H1 (cell line): ENCODE data around the gene GPR12. TPM values are rescaled to one million over a fixed set of nuclear protein-coding genes. Genes with fewer than 3 reads are reported as not detected.

Source experiments
- CTCF ChIA-PET: fragments of 300-600 bp; sonication (Branson Sonifier 250); formaldehyde crosslinking; loops from one replicate; lab custom pipeline; 2021; ENCODE audit not compliant: partially characterized antibody; lab: Charles Lee
- POLR2A ChIA-PET: fragments of 300-600 bp; sonication (Branson Sonifier 250); formaldehyde crosslinking; loops from one replicate; lab custom pipeline; 2021; ENCODE audit warnings: inconsistent platforms; ENCODE audit not compliant: partially characterized antibody; lab: Charles Lee
- DNase-seq, 2 experiments: peaks; one replicate each; pipeline versions ENCODE4 v3.0.0 to v3.0.0-alpha.2; 2010 to 2022; ENCODE audit warnings: low spot score in 2 of 2, low read depth in 1 of 2, mixed read lengths in 1 of 2
- FAIRE-seq: peaks from 2 replicates; lab custom pipeline; 2011; peaks lifted over from hg19 to GRCh38; lab: Jason Lieb, UNC
- H2AFZ ChIP-seq: 2 replicates; pipeline ENCODE4 v1.8.1; 2012; ENCODE audit warnings: low read length, inconsistent platforms
- H2AK5ac ChIP-seq: 2 replicates; pipeline ENCODE4 v1.6.1; 2013; ENCODE audit warnings: low read depth, low read length
- H2BK120ac ChIP-seq: replicated peaks from 2 replicates; pipeline ENCODE3; 2013; ENCODE audit warnings: low read depth, low read length, inconsistent platforms
- H2BK12ac ChIP-seq: 2 replicates; pipeline ENCODE4 v1.6.1; 2013; ENCODE audit warnings: low read depth, low read length
- H2BK15ac ChIP-seq: 2 replicates; pipeline ENCODE4 v1.6.1; 2013; ENCODE audit warnings: low read length
- H2BK20ac ChIP-seq: 2 replicates; pipeline ENCODE4 v1.6.1; 2013; ENCODE audit warnings: low read length
- H2BK5ac ChIP-seq: 2 replicates; pipeline ENCODE4 v1.6.1; 2013; ENCODE audit warnings: low read depth, low read length
- H3K14ac ChIP-seq: 2 replicates; pipeline ENCODE4 v1.6.1; 2013; ENCODE audit warnings: inconsistent platforms; ENCODE audit not compliant: insufficient read length
- H3K18ac ChIP-seq: 2 replicates; pipeline ENCODE4 v1.6.1; 2013; ENCODE audit warnings: low read length; ENCODE audit errors: extremely low read depth
- H3K23ac ChIP-seq: 2 replicates; pipeline ENCODE4 v1.6.1; 2013; ENCODE audit warnings: inconsistent platforms; ENCODE audit not compliant: insufficient read length
- H3K23me2 ChIP-seq: 2 replicates; pipeline ENCODE4 v1.6.1; 2013; ENCODE audit warnings: low read depth, low read length
- H3K27ac ChIP-seq: 2 replicates; pipeline ENCODE4 v1.6.1; 2011; ENCODE audit warnings: low read depth, low read length, inconsistent platforms
- H3K27me3 ChIP-seq, 4 experiments: replicated peaks in 1 of 4; 1 replicate in 1 of 4; 2 replicates in 3 of 4; pipeline versions ENCODE4 v1.6.1 to v1.8.1; 2011 to 2013; ENCODE audit warnings: low read length in 3 of 4, mild to moderate bottlenecking in 3 of 4, inconsistent platforms in 2 of 4, mixed read lengths in 2 of 4, moderate library complexity in 1 of 4; ENCODE audit not compliant: control insufficient read depth in 3 of 4, insufficient read depth in 3 of 4; ENCODE audit errors: extremely low read depth in 1 of 4
- H3K36me3 ChIP-seq, 4 experiments: 2 replicates each; pipeline versions ENCODE4 v1.6.1 to v1.8.1; 2011 to 2013; ENCODE audit warnings: mild to moderate bottlenecking in 4 of 4, low read length in 3 of 4, moderate library complexity in 2 of 4, control low read depth in 1 of 4, inconsistent platforms in 1 of 4; ENCODE audit not compliant: insufficient read depth in 4 of 4, control insufficient read depth in 2 of 4
- H3K4ac ChIP-seq: replicated peaks from 2 replicates; pipeline ENCODE3; 2013; ENCODE audit warnings: low read length, low read depth, mixed read lengths, inconsistent platforms; ENCODE audit not compliant: insufficient read length
- H3K4me1 ChIP-seq, 4 experiments: replicated peaks in 1 of 4; 1 replicate in 1 of 4; 2 replicates in 3 of 4; pipeline versions ENCODE4 v1.6.1 to v1.8.1; 2011 to 2013; ENCODE audit warnings: low read length in 3 of 4, inconsistent platforms in 2 of 4, mixed read lengths in 1 of 4; ENCODE audit not compliant: insufficient read depth in 4 of 4, control insufficient read depth in 3 of 4
- H3K4me2 ChIP-seq, 2 experiments: 2 replicates each; pipeline versions ENCODE4 v1.6.1 to v1.8.1; 2011 to 2013; ENCODE audit warnings: low read depth in 2 of 2, low read length in 2 of 2, control low read depth in 1 of 2, inconsistent platforms in 1 of 2, mild to moderate bottlenecking in 1 of 2; ENCODE audit not compliant: insufficient read depth in 1 of 2
- H3K4me3 ChIP-seq, 4 experiments: fragments of 200-600, 300-600 bp in 1 of 4; sonication (generic), shearing (Covaris generic), sonication (Bioruptor Twin) in 1 of 4; 2 replicates each; pipeline versions ENCODE4 v1.5.1 to v1.8.1; 2011 to 2016; ENCODE audit warnings: low read length in 4 of 4, low read depth in 3 of 4, control low read depth in 2 of 4, inconsistent platforms in 2 of 4, mild to moderate bottlenecking in 2 of 4, mixed read lengths in 1 of 4, moderate library complexity in 1 of 4; ENCODE audit not compliant: insufficient read depth in 2 of 4; ENCODE audit errors: extremely low read depth in 1 of 4
- H3K56ac ChIP-seq: replicated peaks from 2 replicates; pipeline ENCODE3; 2013; ENCODE audit warnings: low read depth, mild to moderate bottlenecking, mixed read lengths, low read length, inconsistent platforms; ENCODE audit not compliant: insufficient read length
- H3K79me1 ChIP-seq: 2 replicates; pipeline ENCODE4 v1.6.1; 2013; ENCODE audit warnings: low read depth, low read length, control low read depth
- H3K79me2 ChIP-seq, 2 experiments: 2 replicates each; pipeline versions ENCODE4 v1.6.1 to v1.8.1; 2012 to 2013; ENCODE audit warnings: low read length in 2 of 2, mild to moderate bottlenecking in 2 of 2, inconsistent platforms in 1 of 2; ENCODE audit not compliant: insufficient read depth in 2 of 2, control insufficient read depth in 1 of 2
- H3K9ac ChIP-seq, 4 experiments: replicated peaks in 1 of 4; 1 replicate in 1 of 4; 2 replicates in 3 of 4; pipeline versions ENCODE4 v1.6.1 to v1.8.1; 2011 to 2013; ENCODE audit warnings: low read depth in 3 of 4, low read length in 3 of 4, control low read depth in 2 of 4, mild to moderate bottlenecking in 2 of 4, moderate library complexity in 2 of 4, inconsistent platforms in 1 of 4; ENCODE audit errors: extremely low read depth in 1 of 4
- H3K9me3 ChIP-seq, 2 experiments: 2 replicates each; pipeline versions ENCODE4 v1.6.1 to v1.8.1; 2012 to 2013; ENCODE audit warnings: mild to moderate bottlenecking in 2 of 2, moderate library complexity in 2 of 2, control low read depth in 1 of 2, inconsistent platforms in 1 of 2, low read depth in 1 of 2, low read length in 1 of 2, mixed read lengths in 1 of 2; ENCODE audit not compliant: insufficient read depth in 2 of 2
- H4K20me1 ChIP-seq, 2 experiments: replicated peaks in 1 of 2; 2 replicates each; pipeline versions ENCODE3 to v1.8.1; 2011 to 2013; ENCODE audit warnings: inconsistent platforms in 2 of 2, low read length in 2 of 2, mild to moderate bottlenecking in 1 of 2; ENCODE audit not compliant: insufficient read depth in 2 of 2, control insufficient read depth in 1 of 2
- H4K5ac ChIP-seq: 2 replicates; pipeline ENCODE4 v1.6.1; 2013; ENCODE audit warnings: low read length, low read depth, mixed read lengths, inconsistent platforms; ENCODE audit not compliant: insufficient read length
- H4K8ac ChIP-seq: 2 replicates; pipeline ENCODE4 v1.8.0; 2013; ENCODE audit warnings: mild to moderate bottlenecking, moderate library complexity, low read length, inconsistent platforms; ENCODE audit not compliant: insufficient read depth; ENCODE audit errors: extremely low read depth
- H4K91ac ChIP-seq: replicated peaks from 2 replicates; pipeline ENCODE3; 2013; ENCODE audit warnings: low read length, mixed read lengths, inconsistent platforms; ENCODE audit not compliant: insufficient read length
- ASH2L ChIP-seq: fragments of 200-600, 300-600 bp; sonication (generic); IDR thresholded peaks from one replicate; pipeline ENCODE4 v1.7.1; 2017; ENCODE audit warnings: low read length
- GABPA ChIP-seq: IDR thresholded peaks from 2 replicates; pipeline ENCODE4 v1.6.1; 2011; ENCODE audit warnings: mild to moderate bottlenecking, low read length, moderate library complexity, borderline replicate concordance; ENCODE audit not compliant: insufficient read depth
- MAFK ChIP-seq: IDR thresholded peaks from 2 replicates; pipeline ENCODE4 v1.6.1; 2012; ENCODE audit warnings: low read depth, mild to moderate bottlenecking, improper control_type of control experiment, low read length
- NRF1 ChIP-seq: IDR thresholded peaks from 2 replicates; pipeline ENCODE4 v1.6.1; 2011; ENCODE audit warnings: mild to moderate bottlenecking, low read depth, low read length, improper control_type of control experiment
- POLR2A ChIP-seq, 2 experiments: IDR thresholded peaks; 1 replicate in 1 of 2; 2 replicates in 1 of 2; pipeline ENCODE4 v1.6.1; 2011; ENCODE audit warnings: low read depth in 2 of 2, low read length in 2 of 2, mild to moderate bottlenecking in 2 of 2; ENCODE audit errors: control extremely low read depth in 1 of 2
- POLR2AphosphoS5 ChIP-seq: IDR thresholded peaks from 2 replicates; pipeline ENCODE4 v1.6.1; 2011; ENCODE audit warnings: low read depth, low read length
- RXRA ChIP-seq: IDR thresholded peaks from 2 replicates; pipeline ENCODE4 v1.6.1; 2011; ENCODE audit warnings: low read depth, mild to moderate bottlenecking, low read length, moderate library complexity; ENCODE audit not compliant: insufficient read depth
- SRF ChIP-seq: IDR thresholded peaks from 2 replicates; pipeline ENCODE4 v1.6.1; 2011; ENCODE audit warnings: mild to moderate bottlenecking, low read depth, low read length, moderate library complexity
- SUZ12 ChIP-seq: fragments of 200-600 bp; sonication (generic); IDR thresholded peaks from 2 replicates; pipeline ENCODE4 v1.6.1; 2012; ENCODE audit warnings: mild to moderate bottlenecking, inconsistent platforms, low read length, moderate library complexity, mixed read lengths
- TBP ChIP-seq: IDR thresholded peaks from 2 replicates; pipeline ENCODE4 v1.6.1; 2011; ENCODE audit warnings: low read depth, low read length, improper control_type of control experiment
- ZNF274 ChIP-seq: IDR thresholded peaks from 2 replicates; pipeline ENCODE4 v1.7.0; 2012; ENCODE audit warnings: low read length, borderline replicate concordance; ENCODE audit errors: extremely low read depth
- WGBS, 2 experiments: shearing (Covaris generic) in 1 of 2; methylation state at CpG; one replicate each; pipeline versions ENCODE4 v1.1.6 to v1.1.7; 2013 to 2015; ENCODE audit warnings: low lambda C conversion rate in 2 of 2, mixed read lengths in 2 of 2, inconsistent platforms in 1 of 2, low coverage in 1 of 2, missing lambda C conversion rate in 1 of 2; ENCODE audit not compliant: insufficient replicate concordance in 2 of 2, insufficient coverage in 1 of 2, insufficient read length in 1 of 2; ENCODE audit errors: extremely low coverage in 1 of 2, missing lambda C conversion rate in 1 of 2; 5-methylcytosine and 5-hydroxymethylcytosine counted together
- polyA plus RNA-seq, 7 experiments: library from polyadenylated mRNA; depleted of rRNA in 3 of 7; stranded (reverse) in 5 of 7; unstranded in 2 of 7; fragments of >200 nt in 5 of 7; fragments of 200-250 nt in 2 of 7; gene quantifications; 1 replicate in 5 of 7; 2 replicates in 1 of 7; 4 replicates in 1 of 7; pipeline versions ENCODE4 v1.2.1 to v1.2.3, GENCODE V29; 2011 to 2013; ENCODE audit warnings: missing spikeins in 2 of 7, mixed read lengths in 2 of 7
- total RNA-seq: library from RNA; stranded (reverse); fragmentation: NEBNext Ultra II Directional; extraction: Animal tissue kit (Norgen Biotek cat#: 25700); gene quantifications from 2 replicates; pipeline ENCODE4 v1.2.1, GENCODE V29; 2021
- TF ChIP-seq, protein P1 (sequence below): IDR thresholded peaks from 2 replicates; pipeline ENCODE4 v1.6.1; 2011; ENCODE audit warnings: low read depth, mild to moderate bottlenecking, low read length; ENCODE audit not compliant: insufficient read depth
- TF ChIP-seq, protein P2 (sequence below): IDR thresholded peaks from 2 replicates; pipeline ENCODE4 v1.6.1; 2012; ENCODE audit warnings: low read length, inconsistent platforms

Gene GPR12
- total and polyA plus RNA-seq, 2 of the 8 experiments (the other 6 are each of a cell fraction or from before 2014, with no cell fraction given): 0.15 to 0.27 TPM

DNA sequence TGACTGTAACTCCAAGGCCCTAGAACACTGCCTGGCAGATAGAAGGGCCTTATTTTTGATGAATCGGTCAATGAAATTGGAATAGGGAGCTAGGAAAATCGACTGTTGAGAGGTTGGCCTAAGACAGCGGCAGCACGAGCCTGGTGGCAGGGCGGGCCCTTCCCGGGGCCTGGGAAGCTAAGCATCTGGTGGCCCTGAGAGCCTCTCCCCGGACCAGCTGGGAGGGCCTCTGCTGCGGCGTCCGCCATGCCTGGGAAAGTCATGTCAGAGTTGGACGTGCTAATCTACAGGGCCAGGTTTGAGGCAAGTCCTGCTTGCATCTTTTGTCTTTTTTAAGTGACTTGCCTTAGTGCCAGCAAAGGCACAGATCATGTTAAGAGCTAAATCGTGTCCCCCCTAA lies 11.2 kb upstream of the GPR12 start:
- Histone ChIP-seq H2BK5ac (no peak overlapping the region), H3K9ac (no peak overlapping the region), H3K27ac (no peak overlapping the region), H3K4me3 (no peak overlapping the region), H2AFZ (no peak overlapping the region), H4K8ac (no peak overlapping the region), H4K91ac (no peak overlapping the region), H2BK15ac (no peak overlapping the region), H3K4ac (no peak overlapping the region), H3K18ac (no peak overlapping the region), H2BK12ac (no peak overlapping the region), H4K20me1 (no peaks in the 10 kb centered on the region), H2BK120ac (no peak overlapping the region), H3K4me1 (no peaks in the 10 kb centered on the region), H3K56ac (no peak overlapping the region), H3K79me2 (no peaks in the 10 kb centered on the region), H3K23me2 (no peaks in the 10 kb centered on the region), H4K5ac (no peak overlapping the region), H3K9me3 (no peaks in the 10 kb centered on the region), H3K27me3 (no peaks in the 10 kb centered on the region), H2AK5ac (no peak overlapping the region), H3K4me2 (no peak overlapping the region), H3K14ac (no peak overlapping the region), H3K79me1 (no peaks in the 10 kb centered on the region), H3K23ac (no peak overlapping the region), H2BK20ac (no peak overlapping the region), H3K36me3 (no peaks in the 10 kb centered on the region)
- CTCF ChIA-PET: interaction anchor here (1.1 to 1.3 kb wide), 3 partner anchors 9 to 101 kb away, joined by 3 to 4 read pairs (median 3); no protein-coding TSS in a partner anchor
- WGBS, 2 experiments: 91% methylated on average over 12 of the region's 12 CpGs; no CpG with 5 or more reads in 1 of the 2 experiments
- FAIRE-seq (no peak), DNase-seq (no peak)
- POLR2A ChIA-PET: interaction anchor here (0.6 kb wide), 1 partner anchor 14 kb away, joined by 4 read pairs; no protein-coding TSS in a partner anchor
- TF ChIP-seq MAFK (no peak), POLR2AphosphoS5 (no peak), GABPA (no peak), ASH2L (no peak), TBP (no peak), POLR2A (IDR thresholded peaks at IDR 0.05; ENCODE audit: control extremely low read depth in 1 of 2, low read depth in 2 of 2, low read length in 2 of 2) (no peak), ZNF274 (no peak), RXRA (no peak), NRF1 (no peak), SUZ12 (no peak), SRF (no peak)
- TF ChIP-seq, protein P1, sequence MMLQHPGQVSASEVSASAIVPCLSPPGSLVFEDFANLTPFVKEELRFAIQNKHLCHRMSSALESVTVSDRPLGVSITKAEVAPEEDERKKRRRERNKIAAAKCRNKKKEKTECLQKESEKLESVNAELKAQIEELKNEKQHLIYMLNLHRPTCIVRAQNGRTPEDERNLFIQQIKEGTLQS: no peak
- TF ChIP-seq, protein P2, sequence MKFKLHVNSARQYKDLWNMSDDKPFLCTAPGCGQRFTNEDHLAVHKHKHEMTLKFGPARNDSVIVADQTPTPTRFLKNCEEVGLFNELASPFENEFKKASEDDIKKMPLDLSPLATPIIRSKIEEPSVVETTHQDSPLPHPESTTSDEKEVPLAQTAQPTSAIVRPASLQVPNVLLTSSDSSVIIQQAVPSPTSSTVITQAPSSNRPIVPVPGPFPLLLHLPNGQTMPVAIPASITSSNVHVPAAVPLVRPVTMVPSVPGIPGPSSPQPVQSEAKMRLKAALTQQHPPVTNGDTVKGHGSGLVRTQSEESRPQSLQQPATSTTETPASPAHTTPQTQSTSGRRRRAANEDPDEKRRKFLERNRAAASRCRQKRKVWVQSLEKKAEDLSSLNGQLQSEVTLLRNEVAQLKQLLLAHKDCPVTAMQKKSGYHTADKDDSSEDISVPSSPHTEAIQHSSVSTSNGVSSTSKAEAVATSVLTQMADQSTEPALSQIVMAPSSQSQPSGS: no peak
